GM19193 (cell line): ENCODE data around the gene TCFL5.

Source experiments
- POLR2A ChIP-seq: IDR thresholded peaks from 4 replicates; pipeline ENCODE4 v1.6.1; 2011; ENCODE audit not compliant: insufficient read depth, insufficient read length; ENCODE audit errors: extremely low read depth

Gene TCFL5

DNA sequence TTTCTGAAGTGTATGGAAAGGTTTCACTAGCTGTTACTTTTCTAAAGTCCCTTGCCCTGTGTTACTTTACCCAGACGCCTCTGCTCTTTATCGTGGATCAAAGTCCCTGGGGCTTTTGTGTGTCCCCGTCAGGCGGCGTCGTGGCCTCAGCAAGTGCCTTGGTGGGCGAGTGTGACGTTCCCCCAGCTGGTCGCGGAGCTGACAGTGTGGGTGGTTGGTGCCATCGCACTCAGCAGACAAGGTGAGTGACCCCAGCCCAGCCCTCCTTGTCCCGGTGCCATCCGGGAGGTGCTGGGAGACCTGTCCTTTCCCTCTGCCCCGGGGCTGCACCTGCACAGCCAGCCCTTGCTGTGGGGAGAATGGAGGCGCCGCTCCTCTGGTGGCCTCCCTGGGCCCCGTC, 27.3 kb upstream of the TCFL5 start:
- no peak for TF ChIP-seq POLR2A

DNA sequence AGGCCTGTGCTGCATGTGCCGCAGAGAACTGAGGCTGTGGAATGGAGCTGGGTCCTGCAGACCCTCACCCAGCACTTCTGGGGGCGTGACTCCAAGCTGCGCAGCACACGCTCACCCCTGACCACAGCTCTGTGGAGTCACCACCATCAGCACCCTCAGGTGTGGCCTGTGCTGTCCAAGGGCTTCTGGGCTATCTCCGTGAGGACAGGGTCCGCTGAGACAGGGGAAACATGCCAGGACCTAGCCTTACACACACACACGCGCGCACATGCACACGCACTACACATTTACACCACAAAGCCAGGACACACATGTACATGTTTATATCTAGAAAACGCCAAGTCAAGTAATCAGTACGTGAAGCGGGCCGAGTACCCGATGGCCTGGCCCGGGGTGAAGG, 26.8 kb upstream of the TCFL5 start:
- TF ChIP-seq POLR2A = no peak

DNA sequence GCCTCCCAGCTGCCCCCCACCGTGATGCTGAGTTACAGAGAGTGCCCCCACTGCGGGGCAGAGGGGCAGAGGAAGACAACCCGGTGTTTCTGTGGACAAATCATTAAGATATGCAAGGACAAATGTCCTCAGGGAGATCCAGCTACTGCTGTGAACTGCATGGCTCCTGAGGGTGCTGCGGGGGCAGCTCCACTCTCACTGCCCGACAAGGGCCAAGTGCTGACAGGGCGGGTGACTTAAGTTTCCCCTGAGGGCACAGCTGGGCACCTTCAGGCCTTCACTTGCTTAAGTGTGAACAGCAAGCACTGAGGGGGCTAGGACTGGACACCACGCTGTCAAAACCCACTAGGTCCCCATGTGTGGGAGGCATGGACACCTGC, 26.2 kb upstream of the TCFL5 start:
- TF ChIP-seq POLR2A = no peak

DNA sequence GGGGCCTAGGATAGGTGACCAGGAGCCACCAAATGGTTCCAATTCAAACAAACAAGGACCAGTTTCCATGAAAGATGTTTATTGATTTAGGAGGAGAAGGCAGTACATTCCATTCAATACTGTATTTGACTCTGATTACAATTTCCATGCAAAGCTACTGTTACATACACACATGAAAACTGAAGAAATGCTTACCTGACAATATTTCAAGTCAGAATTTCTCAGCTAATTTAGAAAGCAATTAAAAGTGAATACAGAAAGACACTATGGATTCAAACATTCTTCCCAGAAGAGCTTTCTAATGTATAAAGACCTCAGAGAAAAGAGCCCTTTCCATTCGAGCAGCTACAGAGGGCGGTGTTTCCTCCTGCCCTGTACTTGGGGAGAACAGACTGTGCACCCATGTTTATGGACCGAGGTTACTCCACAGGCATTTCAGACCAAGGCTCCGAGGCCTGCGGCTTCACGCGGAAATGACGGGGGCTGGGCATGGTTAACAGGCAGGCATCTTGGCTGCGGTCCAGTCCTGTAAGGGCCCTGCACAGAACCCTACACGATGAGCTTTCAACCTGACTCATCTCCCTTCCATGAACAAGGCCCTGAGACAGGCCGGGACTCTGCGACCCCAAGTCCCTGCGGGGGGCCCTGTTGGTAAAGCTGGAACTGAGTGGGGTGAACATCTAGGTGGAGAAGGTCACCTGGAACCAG, 25.7 kb upstream of the TCFL5 start:
- TF ChIP-seq POLR2A = no peak

DNA sequence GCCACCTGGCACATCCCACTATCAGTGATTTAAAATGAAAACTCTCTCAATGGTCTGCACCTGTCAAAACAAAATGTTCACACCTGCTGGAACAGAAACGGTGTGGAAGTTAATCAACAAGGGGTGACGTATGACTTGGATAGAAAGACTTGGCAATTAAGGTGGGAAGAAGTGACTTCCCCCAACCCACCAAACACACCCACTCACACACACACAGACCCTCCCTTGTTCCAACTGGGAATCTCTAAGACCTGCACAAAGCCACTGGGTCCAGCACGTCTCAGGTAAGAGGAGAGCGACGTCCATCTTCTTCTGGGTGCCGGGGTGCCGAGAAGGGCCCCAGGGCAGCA, 25.1 kb upstream of the TCFL5 start:
- no peak for TF ChIP-seq POLR2A

DNA sequence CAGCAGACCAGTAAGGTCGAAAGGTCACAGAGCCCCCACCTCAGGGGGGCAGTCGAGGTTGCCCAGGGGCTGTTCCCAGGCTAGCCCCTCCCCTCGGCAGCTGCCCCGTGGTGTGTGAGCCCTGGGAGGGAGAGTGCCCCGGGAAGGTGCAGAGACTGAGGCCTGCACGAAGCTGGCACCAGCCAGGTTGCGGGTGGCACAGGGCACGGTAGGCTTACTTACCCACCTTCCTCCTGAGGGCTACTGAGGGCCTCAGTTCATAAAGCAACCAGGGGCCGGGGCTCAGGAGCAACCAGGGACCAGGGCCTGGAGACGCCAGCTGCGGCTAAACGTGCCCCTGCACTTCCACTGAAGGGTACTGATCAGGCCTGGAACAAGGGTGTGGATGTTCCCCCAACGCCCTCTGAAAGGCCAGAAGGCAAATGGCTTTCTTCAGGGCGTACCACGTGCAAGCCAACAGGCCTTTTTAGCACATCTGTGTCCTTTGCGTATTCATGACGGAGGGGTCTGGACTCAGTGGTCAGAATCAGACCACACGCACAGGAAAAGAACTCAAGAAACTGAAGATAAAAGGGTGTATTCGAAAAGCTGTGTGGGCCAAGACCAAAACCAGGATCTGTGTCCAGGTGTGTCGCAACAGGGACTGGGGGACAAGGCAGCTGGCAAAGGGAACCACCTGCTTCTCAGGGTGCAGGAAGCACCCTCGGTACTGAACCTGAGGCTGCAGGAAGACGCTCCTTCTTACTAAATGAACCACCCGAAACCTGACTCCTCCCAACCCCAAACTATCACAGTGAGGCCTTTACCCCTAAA, 24.5 kb upstream of the TCFL5 start:
- no peak for TF ChIP-seq POLR2A

DNA sequence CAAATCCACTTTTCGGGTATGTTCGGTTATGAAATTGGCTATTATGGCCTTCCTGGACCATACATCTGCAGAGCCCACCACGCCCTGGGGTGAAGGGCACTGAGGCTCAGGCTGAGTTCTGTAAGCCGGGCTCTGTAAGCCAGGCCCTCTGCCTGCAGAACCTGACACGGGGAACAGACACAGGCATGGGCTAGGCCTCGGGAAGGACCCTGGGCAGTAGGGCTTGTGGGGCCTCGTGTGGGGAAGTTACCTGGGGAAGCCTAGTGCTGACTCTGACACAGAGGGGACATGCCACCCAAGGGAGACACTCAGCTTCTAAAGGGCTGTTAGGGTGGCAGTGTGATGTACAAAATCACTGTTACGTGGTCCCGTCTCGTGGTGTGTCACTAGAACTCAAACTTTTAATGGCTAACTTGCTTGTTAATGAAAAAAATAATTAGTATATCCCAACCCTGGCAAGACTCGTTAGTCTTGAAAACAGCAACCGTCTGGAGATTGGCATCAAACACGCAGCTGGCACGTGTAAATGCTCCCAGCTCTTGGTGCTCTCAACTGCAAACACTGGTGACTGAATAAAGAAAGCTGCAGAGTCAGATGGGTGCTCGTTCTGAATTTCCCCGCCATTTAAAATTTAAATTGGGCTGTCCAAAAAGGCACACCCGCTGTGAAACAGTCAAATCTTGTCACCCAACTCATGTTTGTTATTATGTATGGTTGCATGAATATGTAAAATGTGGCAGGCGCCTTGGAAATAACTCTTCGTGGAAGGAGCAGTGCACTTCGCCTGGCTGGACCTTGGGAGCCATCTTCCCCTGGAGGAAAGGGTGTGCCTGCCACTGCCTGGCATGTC, 23.6 kb upstream of the TCFL5 start:
- no peak for TF ChIP-seq POLR2A

DNA sequence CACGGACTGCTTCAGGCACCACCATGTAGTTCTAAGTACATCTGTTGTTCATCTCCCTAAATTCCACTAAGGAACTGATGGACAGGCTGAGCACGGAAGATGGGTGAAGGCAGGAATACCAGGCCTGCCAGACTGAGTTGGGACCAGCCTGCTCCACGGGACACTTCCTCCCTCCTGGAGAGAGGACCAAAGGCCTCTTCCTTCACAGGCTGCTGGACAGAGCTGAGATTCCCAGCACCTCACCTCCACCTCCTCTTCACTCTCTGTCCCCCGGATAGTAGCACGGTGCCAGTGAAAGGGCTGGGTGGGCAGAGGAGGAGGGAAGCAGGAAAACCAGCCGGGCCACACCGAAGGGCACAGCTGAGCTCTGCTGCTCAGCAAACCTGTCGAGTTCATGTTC, 22.9 kb upstream of the TCFL5 start:
- TF ChIP-seq POLR2A = no peak

DNA sequence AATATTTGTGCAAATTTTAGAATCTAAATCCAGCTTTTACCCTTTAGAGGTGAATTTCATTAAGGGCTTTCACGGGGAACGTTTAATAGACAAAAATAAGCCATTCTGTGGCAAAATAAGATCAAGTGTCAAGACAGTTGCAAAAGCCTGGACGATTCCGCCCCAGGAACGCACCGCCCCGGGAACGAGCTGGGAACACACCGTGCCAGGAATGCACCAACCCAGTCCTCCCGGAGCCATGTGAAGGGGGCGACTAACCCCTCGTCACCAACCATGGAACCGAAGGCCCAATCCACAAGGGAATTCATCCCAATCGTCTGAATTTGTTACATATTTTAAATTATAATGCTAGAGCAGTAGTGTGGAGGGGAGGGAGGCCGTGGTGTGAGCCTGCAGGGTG, 20.8 kb upstream of the TCFL5 start:
- TF ChIP-seq POLR2A = no peak

DNA sequence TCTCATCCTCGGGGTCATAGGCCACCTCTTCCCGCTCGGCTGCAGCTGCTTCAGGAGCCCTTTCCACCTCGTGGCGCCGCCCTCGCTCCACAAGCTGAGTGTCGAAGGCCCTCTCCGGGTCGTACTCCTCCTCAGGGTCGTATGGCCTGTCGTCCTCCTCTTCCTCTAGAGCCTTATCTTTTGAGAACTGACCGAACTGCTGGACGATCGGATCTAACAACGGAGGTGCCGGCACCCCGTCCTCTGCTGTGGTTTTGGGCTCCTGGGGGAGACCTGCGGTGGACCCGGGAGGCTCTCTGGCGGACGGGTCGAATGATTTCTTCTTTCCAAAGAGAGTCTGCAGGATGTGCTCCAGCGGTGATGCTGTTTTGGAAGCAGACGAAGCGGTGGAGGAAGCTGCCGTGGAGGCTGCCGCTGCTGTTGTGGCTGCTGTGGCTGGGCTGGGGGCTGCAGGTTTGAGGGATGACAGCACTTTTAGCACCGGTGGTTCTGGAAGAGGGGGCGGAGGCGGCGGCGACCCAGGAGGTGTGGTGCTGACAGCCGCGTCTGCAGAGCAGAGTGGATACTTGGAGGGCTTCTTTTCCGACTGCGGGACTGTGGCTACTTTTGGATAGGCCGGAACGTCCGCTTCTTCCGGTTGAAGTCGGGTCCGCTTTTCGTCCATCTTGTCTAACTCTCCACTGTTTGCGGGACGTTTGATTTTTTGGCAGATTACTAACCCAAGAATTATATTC, 20.2 kb upstream of the TCFL5 start:
- TF ChIP-seq POLR2A = no peak

DNA sequence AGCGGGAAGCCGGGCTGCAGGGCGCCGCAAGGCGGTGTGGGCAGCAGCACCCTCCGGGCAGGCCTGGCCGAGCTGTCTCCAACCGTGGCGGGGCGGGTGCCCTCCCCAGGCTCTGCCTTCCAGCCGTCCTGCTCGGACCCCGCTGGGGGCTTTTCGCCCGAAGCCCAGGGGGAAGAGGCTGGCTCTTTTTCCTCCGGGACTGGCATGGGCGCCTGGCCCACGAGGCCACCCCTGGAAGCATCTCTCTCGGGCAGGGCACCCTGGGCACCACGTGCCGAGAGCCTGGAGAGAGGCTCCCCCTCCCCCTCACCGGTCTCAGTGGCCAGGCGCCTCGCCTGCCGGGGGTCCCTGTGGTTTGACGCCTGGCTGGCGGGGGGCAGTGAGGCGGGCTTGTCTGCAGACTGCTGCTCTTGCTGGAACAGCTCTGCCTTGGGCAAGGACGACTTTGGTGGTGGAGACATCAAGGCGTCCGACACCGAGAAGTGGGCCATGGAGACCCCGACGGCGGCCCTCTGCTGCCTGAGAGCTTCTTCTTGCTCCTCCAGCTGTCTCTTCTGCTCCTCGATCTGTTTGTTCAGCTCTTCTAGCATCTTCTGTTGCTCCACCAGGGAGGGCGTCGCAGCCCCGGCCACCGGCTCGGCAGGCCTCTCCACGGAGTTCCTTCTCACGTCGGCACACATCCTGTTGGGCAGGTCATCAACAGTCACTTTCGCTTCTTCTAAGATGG, 19.5 kb upstream of the TCFL5 start:
- no peak for TF ChIP-seq POLR2A

DNA sequence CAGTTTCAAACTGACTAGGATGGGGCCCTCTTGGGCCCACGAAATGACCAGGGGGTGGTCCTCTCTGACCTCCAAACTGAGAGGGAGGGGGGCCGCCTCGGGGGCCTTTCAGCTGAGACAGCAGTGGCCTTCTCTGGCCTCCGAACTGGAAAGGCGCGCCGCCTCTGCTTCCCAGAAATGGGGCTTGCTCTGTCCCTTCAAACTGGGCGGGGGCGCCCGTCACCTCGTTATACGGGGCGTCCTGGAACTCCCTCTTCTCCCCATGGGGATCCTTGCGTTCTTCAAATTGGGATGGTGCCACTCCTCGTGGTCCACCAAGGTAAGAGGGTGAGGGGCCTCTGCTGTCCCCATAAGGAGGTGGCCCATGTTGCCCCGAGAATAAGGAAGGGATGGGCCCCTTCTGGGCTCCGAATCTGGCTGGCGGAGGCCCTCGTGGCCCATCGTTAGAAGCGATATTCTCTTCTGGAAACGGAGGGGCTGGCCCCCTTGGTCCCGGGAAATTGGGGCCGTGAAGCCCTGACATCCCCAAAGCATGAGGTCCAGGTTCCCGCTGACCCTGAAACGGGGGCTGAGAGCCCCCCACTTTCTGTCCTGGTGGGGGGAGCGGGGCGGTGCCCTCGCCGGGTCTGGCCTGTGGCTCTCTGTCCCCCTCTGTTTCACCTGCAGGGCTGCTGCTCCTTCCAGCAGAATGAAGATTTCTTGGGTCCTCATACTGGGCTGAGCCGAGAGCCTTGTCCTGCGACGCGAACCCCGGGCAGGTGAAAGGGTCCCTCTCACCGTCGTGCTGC, 18.7 kb upstream of the TCFL5 start:
- TF ChIP-seq POLR2A = no peak
